CD4-positive, alpha-beta T cell (primary cell): ENCODE data around the gene GPR151. TPM values are rescaled to one million over a fixed set of nuclear protein-coding genes. Genes with fewer than 3 reads are reported as not detected.

Experiments used
- ATAC-seq: fragments of 200-7000 bp; cut with Tn5 transposase; one replicate; pipeline ENCODE4 v1.10.0; 2022; ENCODE audit warnings: mild to moderate bottlenecking; ENCODE audit not compliant: poor library complexity
- CTCF ChIA-PET: fragments of 350-600 bp; sonication (Branson Sonifier 250); formaldehyde crosslinking; loops from one replicate; lab custom pipeline; 2021; ENCODE audit warnings: antibody characterized with exemption, inconsistent platforms; lab: Charles Lee
- POLR2A ChIA-PET: fragments of 350-600 bp; sonication (Branson Sonifier 250); formaldehyde crosslinking; loops from one replicate; lab custom pipeline; 2021; ENCODE audit warnings: antibody characterized with exemption, inconsistent platforms; lab: Charles Lee
- DNase-seq, 14 experiments: peaks; one replicate each; pipeline ENCODE4 v3.0.0-alpha.2; 2013 to 2020; ENCODE audit warnings: mixed read lengths in 2 of 14
- H3K27ac ChIP-seq, 2 donors: one replicate each; pipeline versions ENCODE4 v1.5.1 to v1.7.0; 2013; ENCODE audit warnings: low read length in 2 of 2, low read depth in 1 of 2, mild to moderate bottlenecking in 1 of 2
- H3K27me3 ChIP-seq, 2 experiments: 1 replicate in 1 of 2; 2 replicates in 1 of 2; pipeline versions ENCODE4 v1.6.1 to v1.7.0; 2013; ENCODE audit warnings: low read length in 2 of 2, control low read depth in 1 of 2, mild to moderate bottlenecking in 1 of 2, moderate library complexity in 1 of 2; ENCODE audit not compliant: insufficient read depth in 2 of 2, control insufficient read depth in 1 of 2
- H3K36me3 ChIP-seq: one replicate; pipeline ENCODE4 v1.6.1; 2013; ENCODE audit warnings: low read length, control low read depth; ENCODE audit not compliant: insufficient read depth
- H3K4me1 ChIP-seq: one replicate; pipeline ENCODE4 v1.6.1; 2013; ENCODE audit warnings: low read length, control low read depth; ENCODE audit not compliant: insufficient read depth
- H3K4me3 ChIP-seq: one replicate; pipeline ENCODE4 v1.5.1; 2013; ENCODE audit warnings: mild to moderate bottlenecking, low read length, moderate library complexity
- H3K9me3 ChIP-seq, 2 experiments: 1 replicate in 1 of 2; 2 replicates in 1 of 2; pipeline versions ENCODE4 v1.6.1 to v1.7.0; 2013; ENCODE audit warnings: low read length in 2 of 2, mild to moderate bottlenecking in 2 of 2, control low read depth in 1 of 2, moderate library complexity in 1 of 2; ENCODE audit not compliant: control insufficient read depth in 1 of 2, insufficient read depth in 1 of 2
- H3K27ac Mint-ChIP-seq: one replicate; pipeline ENCODE4 v1.8.0; 2020; ENCODE audit warnings: mixed read lengths
- H3K27me3 Mint-ChIP-seq: one replicate; pipeline ENCODE4 v1.8.0; 2021; ENCODE audit warnings: mixed read lengths
- H3K36me3 Mint-ChIP-seq: one replicate; pipeline ENCODE4 v1.8.0; 2021; ENCODE audit warnings: low read depth, mixed read lengths
- H3K4me1 Mint-ChIP-seq: one replicate; pipeline ENCODE4 v1.8.0; 2021; ENCODE audit warnings: low read depth, mixed read lengths
- H3K4me3 Mint-ChIP-seq: one replicate; pipeline ENCODE4 v1.8.0; 2020; ENCODE audit warnings: mild to moderate bottlenecking, mixed read lengths
- H3K9me3 Mint-ChIP-seq: one replicate; pipeline ENCODE4 v1.8.0; 2020; ENCODE audit warnings: mixed read lengths
- intact Hi-C, 2 experiments: fragments of 100-400 bp; cut with DNase I in 1 of 2; cut with micrococcal nuclease in 1 of 2; formaldehyde crosslinking; loops; one replicate each; pipeline versions ENCODE4 v1.15.1 to v1.9.0; 2023 to 2025; cut with DNase I, micrococcal nuclease
- total RNA-seq, 174 experiments: library from RNA in 2 of 174; stranded (reverse) in 2 of 174; gene quantifications; one replicate each; pipeline ENCODE4 v1.2.3 and lab custom pipeline; 2021 to 2026
- TF ChIP-seq, protein P1 (sequence below): fragments of 200-600 bp; IDR thresholded peaks from one replicate; pipeline ENCODE4 v1.8.0; 2022; ENCODE audit warnings: antibody characterized with exemption, mild to moderate bottlenecking

The GPR151 gene
- total RNA-seq, 2 experiments from 2014 or later = not detected

DNA sequence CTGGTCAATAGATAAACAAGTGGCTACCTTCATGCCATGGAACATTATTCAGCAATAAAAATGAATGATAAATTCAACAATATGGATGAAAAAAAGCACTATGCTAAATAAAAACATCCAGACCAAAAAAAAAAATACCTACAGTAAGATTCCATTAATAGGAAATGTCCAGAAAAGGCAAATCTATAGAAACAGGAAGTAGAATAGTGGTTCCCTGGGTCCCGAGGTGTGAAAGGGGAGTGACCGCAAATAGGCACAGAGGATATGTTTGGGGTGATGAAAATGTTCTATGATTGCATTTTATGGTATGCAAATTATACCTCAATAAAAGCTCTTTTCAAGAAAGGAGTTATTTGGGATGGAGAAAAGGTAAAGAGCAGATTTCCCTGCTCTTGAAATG is 3.6 kb upstream of the GPR151 start:
- intact Hi-C loops = no loop called here

DNA sequence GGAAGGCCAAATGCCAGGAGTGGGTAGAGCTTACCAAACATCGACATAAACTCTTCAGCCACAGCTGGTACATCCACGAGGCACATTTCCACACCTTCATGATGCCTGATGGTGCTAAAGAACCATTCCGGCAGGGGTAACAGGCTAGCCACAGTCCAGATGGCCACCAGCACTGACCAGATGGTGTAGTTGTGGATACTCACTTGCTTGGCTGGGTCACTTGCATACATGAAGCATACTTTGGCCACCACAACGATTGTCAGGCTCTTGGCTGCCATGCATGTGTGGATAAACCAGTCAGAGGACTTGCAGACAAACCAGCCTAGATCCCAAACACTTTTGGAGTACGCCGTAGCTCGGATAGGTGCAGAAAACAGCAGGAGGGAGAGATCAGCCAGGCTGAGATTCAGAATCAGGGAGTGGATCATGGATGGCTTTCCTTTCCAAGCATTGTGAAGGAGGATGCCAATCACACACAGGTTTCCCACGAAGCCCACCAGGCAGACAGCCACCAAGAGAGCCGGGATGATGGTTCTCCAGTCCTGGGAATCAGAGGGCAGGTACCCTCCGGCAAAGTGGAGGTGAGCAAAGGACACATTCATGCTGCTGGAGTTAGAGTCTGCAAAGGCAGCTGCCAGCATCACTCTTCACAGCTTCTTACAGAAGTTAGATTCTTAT is 378 bp downstream of the GPR151 start:
- TF ChIP-seq, protein P1, sequence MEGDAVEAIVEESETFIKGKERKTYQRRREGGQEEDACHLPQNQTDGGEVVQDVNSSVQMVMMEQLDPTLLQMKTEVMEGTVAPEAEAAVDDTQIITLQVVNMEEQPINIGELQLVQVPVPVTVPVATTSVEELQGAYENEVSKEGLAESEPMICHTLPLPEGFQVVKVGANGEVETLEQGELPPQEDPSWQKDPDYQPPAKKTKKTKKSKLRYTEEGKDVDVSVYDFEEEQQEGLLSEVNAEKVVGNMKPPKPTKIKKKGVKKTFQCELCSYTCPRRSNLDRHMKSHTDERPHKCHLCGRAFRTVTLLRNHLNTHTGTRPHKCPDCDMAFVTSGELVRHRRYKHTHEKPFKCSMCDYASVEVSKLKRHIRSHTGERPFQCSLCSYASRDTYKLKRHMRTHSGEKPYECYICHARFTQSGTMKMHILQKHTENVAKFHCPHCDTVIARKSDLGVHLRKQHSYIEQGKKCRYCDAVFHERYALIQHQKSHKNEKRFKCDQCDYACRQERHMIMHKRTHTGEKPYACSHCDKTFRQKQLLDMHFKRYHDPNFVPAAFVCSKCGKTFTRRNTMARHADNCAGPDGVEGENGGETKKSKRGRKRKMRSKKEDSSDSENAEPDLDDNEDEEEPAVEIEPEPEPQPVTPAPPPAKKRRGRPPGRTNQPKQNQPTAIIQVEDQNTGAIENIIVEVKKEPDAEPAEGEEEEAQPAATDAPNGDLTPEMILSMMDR = no peak
- intact Hi-C loops = no loop called here
- H3K27me3 Mint-ChIP-seq = no peaks in the 10 kb centered on the region
- DNase-seq (no peak), ATAC-seq (no peak)
- H3K4me1 Mint-ChIP-seq = no peaks in the 10 kb centered on the region
- CTCF ChIA-PET = no interaction called here
- H3K36me3 Mint-ChIP-seq = peaks cover 21% of the 10 kb centered on the region
- no peaks in the 10 kb centered on the region for H3K4me1 ChIP-seq
- H3K9me3 ChIP-seq = no peaks in the 10 kb centered on the region
- H3K27me3 ChIP-seq = no peaks in the 10 kb centered on the region
- H3K9me3 Mint-ChIP-seq = no peaks in the 10 kb centered on the region
- POLR2A ChIA-PET = no interaction called here
- H3K36me3 ChIP-seq = peaks cover 10% of the 10 kb centered on the region
- H3K4me3 Mint-ChIP-seq = no peak overlapping the region
- no peak overlapping the region for H3K27ac ChIP-seq
- H3K27ac Mint-ChIP-seq = no peak overlapping the region
- H3K4me3 ChIP-seq = no peak overlapping the region

More for the DNA sequence above, 3.6 kb upstream of the GPR151 start:
- Histone ChIP-seq H3K36me3 (no peaks in the 10 kb centered on the region), H3K27me3 (no peaks in the 10 kb centered on the region), H3K4me1 (no peaks in the 10 kb centered on the region), H3K9me3 (no peaks in the 10 kb centered on the region), H3K27ac (no peak overlapping the region), H3K4me3 (no peak overlapping the region)
- Mint-ChIP-seq H3K36me3 (no peaks in the 10 kb centered on the region), H3K27me3 (peaks cover 11% of the 10 kb centered on the region), H3K9me3 (no peaks in the 10 kb centered on the region), H3K27ac (no peak overlapping the region), H3K4me1 (no peaks in the 10 kb centered on the region), H3K4me3 (no peak overlapping the region)
- DNase-seq = no peak
- CTCF ChIA-PET = no interaction called here
- POLR2A ChIA-PET = no interaction called here
- TF ChIP-seq, protein P1 = no peak
- ATAC-seq = no peak

DNA sequence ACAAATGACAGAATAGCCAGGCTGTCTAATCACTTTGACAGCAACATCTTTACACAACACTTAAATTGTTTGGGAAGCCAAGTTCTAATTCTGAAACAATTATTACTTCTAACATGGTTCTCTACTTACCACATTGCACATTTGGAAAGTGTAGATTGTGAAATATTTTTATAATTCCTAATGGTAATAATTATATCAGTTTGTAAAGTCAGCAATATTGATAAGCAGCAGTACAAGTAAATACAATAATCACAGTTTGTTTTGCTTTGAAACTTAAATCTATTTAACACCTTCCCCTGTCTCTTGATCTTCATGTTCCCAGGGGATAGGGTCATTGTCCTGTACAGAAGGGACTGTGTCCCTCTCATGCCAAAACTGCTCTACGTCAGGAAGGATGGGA is 1.4 kb downstream of the GPR151 start:
- ChIA-PET POLR2A (no interaction called here), CTCF (no interaction called here)
- intact Hi-C loops = no loop called here
- no peaks in the 10 kb centered on the region for H3K27me3 Mint-ChIP-seq
- peaks cover 31% of the 10 kb centered on the region for H3K36me3 Mint-ChIP-seq
- Histone ChIP-seq H3K36me3 (peaks cover 20% of the 10 kb centered on the region), H3K9me3 (no peaks in the 10 kb centered on the region), H3K27me3 (no peaks in the 10 kb centered on the region), H3K4me3 (no peak overlapping the region), H3K27ac (no peak overlapping the region), H3K4me1 (no peaks in the 10 kb centered on the region)
- no peak overlapping the region for H3K27ac Mint-ChIP-seq
- DNase-seq = no peak
- H3K4me3 Mint-ChIP-seq = no peak overlapping the region
- no peak for ATAC-seq
- TF ChIP-seq, protein P1 = no peak
- no peaks in the 10 kb centered on the region for H3K9me3 Mint-ChIP-seq
- H3K4me1 Mint-ChIP-seq = no peaks in the 10 kb centered on the region
